IMR-90 (cell line): ENCODE results near the gene RFX1. TPM values are rescaled to one million over a fixed set of nuclear protein-coding genes. Genes with fewer than 3 reads are reported as not detected.

Experiments used
- ATAC-seq: fragments of 200-7000 bp; cut with Tn5 transposase; 2 replicates; pipeline ENCODE4 v1.9.1; 2020; ENCODE audit warnings: low read depth, mild to moderate bottlenecking, moderate library complexity
- BruUV-seq: library from RNA; stranded (reverse); fragments of 400-500 nt; replicated peaks from 2 replicates; lab custom pipeline; 2021; lab: Mats Ljungman, UMichigan
- CTCF ChIA-PET: fragments of 300-600 bp; formaldehyde crosslinking; extraction: SDS; loops from one replicate; lab custom pipeline; 2021; ENCODE audit warnings: antibody characterized with exemption; lab: Yijun Ruan, JAX
- POLR2A ChIA-PET: fragments of 300-600 bp; sonication (Branson Sonifier 250); formaldehyde crosslinking; loops from one replicate; lab custom pipeline; 2022; ENCODE audit warnings: antibody characterized with exemption; ENCODE audit not compliant: unreplicated experiment; lab: Charles Lee
- DNase-seq: peaks from one replicate; pipeline ENCODE4 v3.0.0; 2013
- H2AFZ ChIP-seq: replicated peaks from 2 replicates; pipeline ENCODE3; 2013; ENCODE audit warnings: low read length, mild to moderate bottlenecking; ENCODE audit not compliant: poor library complexity
- H2AK5ac ChIP-seq: 2 replicates; pipeline ENCODE4 v1.6.1; 2013; ENCODE audit warnings: low read depth, low read length, inconsistent platforms
- H2AK9ac ChIP-seq: replicated peaks from 2 replicates; pipeline ENCODE3; 2013; ENCODE audit warnings: mild to moderate bottlenecking, low read depth, low read length, moderate library complexity; ENCODE audit not compliant: poor library complexity
- H2BK120ac ChIP-seq: 2 replicates; pipeline ENCODE4 v1.6.1; 2013; ENCODE audit warnings: low read depth, low read length, inconsistent platforms
- H2BK15ac ChIP-seq: 3 replicates; pipeline ENCODE4 v1.6.1; 2013; ENCODE audit warnings: low read depth, low read length, inconsistent platforms
- H2BK20ac ChIP-seq: 2 replicates; pipeline ENCODE4 v1.6.1; 2013; ENCODE audit warnings: low read depth, mild to moderate bottlenecking, inconsistent platforms, low read length, moderate library complexity
- H2BK5ac ChIP-seq: 2 replicates; pipeline ENCODE4 v1.6.1; 2013; ENCODE audit warnings: mild to moderate bottlenecking, low read depth, low read length, inconsistent platforms; ENCODE audit not compliant: poor library complexity, severe bottlenecking
- H3K14ac ChIP-seq: replicated peaks from 2 replicates; pipeline ENCODE4 v1.6.1; 2013; ENCODE audit warnings: low read depth, low read length, inconsistent platforms
- H3K18ac ChIP-seq: 2 replicates; pipeline ENCODE4 v1.6.1; 2013; ENCODE audit warnings: low read depth, low read length, control low read depth
- H3K23ac ChIP-seq: 2 replicates; pipeline ENCODE4 v1.6.1; 2013; ENCODE audit warnings: low read depth, low read length, inconsistent platforms
- H3K27ac ChIP-seq: 2 replicates; pipeline ENCODE4 v1.5.1; 2013; ENCODE audit warnings: mild to moderate bottlenecking, control low read depth, low read length; ENCODE audit not compliant: insufficient read depth
- H3K27me3 ChIP-seq: 2 replicates; pipeline ENCODE4 v1.6.1; 2013; ENCODE audit warnings: low read length; ENCODE audit not compliant: control insufficient read depth, insufficient read depth
- H3K36me3 ChIP-seq: 2 replicates; pipeline ENCODE4 v1.6.1; 2013; ENCODE audit warnings: low read length, mixed read lengths; ENCODE audit not compliant: control insufficient read depth, insufficient read depth
- H3K4ac ChIP-seq: 2 replicates; pipeline ENCODE4 v1.6.1; 2013; ENCODE audit warnings: low read depth, low read length, inconsistent platforms
- H3K4me1 ChIP-seq: 2 replicates; pipeline ENCODE4 v1.6.1; 2013; ENCODE audit warnings: low read length, mixed read lengths; ENCODE audit not compliant: control insufficient read depth, insufficient read depth
- H3K4me2 ChIP-seq: 2 replicates; pipeline ENCODE4 v1.6.1; 2013; ENCODE audit warnings: low read depth, mild to moderate bottlenecking, control low read depth, low read length, moderate library complexity
- H3K4me3 ChIP-seq: 2 replicates; pipeline ENCODE4 v1.5.1; 2013; ENCODE audit warnings: low read depth, mild to moderate bottlenecking, control low read depth, low read length, moderate library complexity; ENCODE audit not compliant: insufficient read depth
- H3K56ac ChIP-seq: 2 replicates; pipeline ENCODE4 v1.6.1; 2013; ENCODE audit warnings: low read length, inconsistent platforms; ENCODE audit not compliant: insufficient read depth; ENCODE audit errors: extremely low read depth
- H3K79me1 ChIP-seq, 2 experiments: 2 replicates each; pipeline ENCODE4 v1.6.1; 2013; ENCODE audit warnings: low read length in 2 of 2, inconsistent platforms in 1 of 2, low read depth in 1 of 2
- H3K9ac ChIP-seq: 2 replicates; pipeline ENCODE4 v1.6.1; 2013; ENCODE audit warnings: low read depth, low read length, control low read depth
- H3K9me1 ChIP-seq: 2 replicates; pipeline ENCODE4 v1.6.1; 2013; ENCODE audit warnings: low read length, inconsistent platforms; ENCODE audit not compliant: insufficient read depth
- H3K9me3 ChIP-seq: 2 replicates; pipeline ENCODE4 v1.6.1; 2013; ENCODE audit warnings: low read length; ENCODE audit not compliant: control insufficient read depth, insufficient read depth
- H4K20me1 ChIP-seq: 2 replicates; pipeline ENCODE4 v1.6.1; 2013; ENCODE audit warnings: low read length, inconsistent platforms; ENCODE audit not compliant: insufficient read depth
- H4K5ac ChIP-seq: 2 replicates; pipeline ENCODE4 v1.6.1; 2013; ENCODE audit warnings: mild to moderate bottlenecking, low read depth, low read length, control low read depth
- H4K8ac ChIP-seq, 2 experiments: 2 replicates each; pipeline ENCODE4 v1.6.1; 2013; ENCODE audit warnings: low read depth in 2 of 2, low read length in 2 of 2, control low read depth in 1 of 2, inconsistent platforms in 1 of 2
- H4K91ac ChIP-seq: 2 replicates; pipeline ENCODE4 v1.6.1; 2013; ENCODE audit warnings: low read depth, low read length, inconsistent platforms; ENCODE audit not compliant: insufficient read depth
- BHLHE40 ChIP-seq: fragments of 150-350 bp; IDR thresholded peaks from 2 replicates; pipeline ENCODE4 v1.6.1; 2016; ENCODE audit warnings: mild to moderate bottlenecking, low read depth, low read length
- CEBPB ChIP-seq: IDR thresholded peaks from 2 replicates; pipeline ENCODE4 v1.6.1; 2012; ENCODE audit warnings: low read depth, low read length, improper control_type of control experiment
- CHD1 ChIP-seq: IDR thresholded peaks from 2 replicates; pipeline ENCODE4 v1.6.1; 2012; ENCODE audit warnings: low read depth, low read length, improper control_type of control experiment
- CTCF ChIP-seq: conservative IDR thresholded peaks from 2 replicates; pipeline ENCODE4 v1.5.1; 2012; ENCODE audit warnings: mild to moderate bottlenecking, low read depth, low read length, improper control_type of control experiment
- FOS ChIP-seq: fragments of 150-350 bp; IDR thresholded peaks from 2 replicates; pipeline ENCODE4 v1.6.1; 2016; ENCODE audit warnings: low read depth, low read length
- MAFK ChIP-seq: IDR thresholded peaks from 2 replicates; pipeline ENCODE4 v1.6.1; 2012; ENCODE audit warnings: low read depth, low read length, improper control_type of control experiment
- MAZ ChIP-seq: IDR thresholded peaks from 2 replicates; pipeline ENCODE4 v1.6.1; 2012; ENCODE audit warnings: low read depth, mild to moderate bottlenecking, low read length, improper control_type of control experiment, moderate library complexity, borderline replicate concordance
- MXI1 ChIP-seq: IDR thresholded peaks from 2 replicates; pipeline ENCODE4 v1.6.1; 2012; ENCODE audit warnings: low read depth, mild to moderate bottlenecking, low read length, moderate library complexity, borderline replicate concordance
- NFE2L2 ChIP-seq: fragments of 150-350 bp; IDR thresholded peaks from 2 replicates; pipeline ENCODE4 v1.6.1; 2016; ENCODE audit warnings: low read depth, mild to moderate bottlenecking, low read length
- POLR2A ChIP-seq: IDR thresholded peaks from 2 replicates; pipeline ENCODE4 v1.6.1; 2012; ENCODE audit warnings: mild to moderate bottlenecking, low read depth, low read length
- RAD21 ChIP-seq: IDR thresholded peaks from 2 replicates; pipeline ENCODE4 v1.6.1; 2012; ENCODE audit warnings: low read length, improper control_type of control experiment
- RCOR1 ChIP-seq: IDR thresholded peaks from 2 replicates; pipeline ENCODE4 v1.6.1; 2012; ENCODE audit warnings: mild to moderate bottlenecking, low read length, improper control_type of control experiment; ENCODE audit not compliant: insufficient replicate concordance
- RFX5 ChIP-seq: IDR thresholded peaks from 2 replicates; pipeline ENCODE4 v1.8.0; 2012; ENCODE audit warnings: low read depth, mild to moderate bottlenecking, low read length, moderate library complexity
- SMC3 ChIP-seq: fragments of 150-350 bp; IDR thresholded peaks from 2 replicates; pipeline ENCODE4 v1.6.1; 2016; ENCODE audit warnings: low read depth, mild to moderate bottlenecking, antibody characterized with exemption, low read length, moderate library complexity
- USF2 ChIP-seq: fragments of 150-350 bp; IDR thresholded peaks from 2 replicates; pipeline ENCODE4 v1.6.1; 2017; ENCODE audit warnings: mild to moderate bottlenecking, antibody characterized with exemption, low read length, low read depth
- WGBS, 2 experiments: methylation state at CpG; one replicate each; pipeline versions ENCODE4 v1.1.5 to v1.1.7; 2013; ENCODE audit warnings: missing lambda C conversion rate in 2 of 2; ENCODE audit not compliant: insufficient read length in 1 of 2; ENCODE audit errors: extremely low coverage in 2 of 2; 5-methylcytosine and 5-hydroxymethylcytosine counted together
- dilution Hi-C: fragments of 300-500 bp; cut with HindIII; formaldehyde crosslinking; loops from one replicate; pipeline ENCODE4 v1.14.3; 2018; ENCODE audit warnings: low sequenced_read_pairs; ENCODE audit not compliant: unreplicated experiment
- in situ Hi-C: fragments of 300-500 bp; cut with MboI; formaldehyde crosslinking; loops from 3 replicates; pipeline ENCODE4 v1.14.3; 2019; ENCODE audit warnings: low sequenced_read_pairs, inconsistent platforms, mixed read lengths
- intact Hi-C: fragments of 100-400 bp; cut with micrococcal nuclease; formaldehyde crosslinking; loops from 2 replicates; pipeline ENCODE4 v1.10.0; 2022
- polyA plus RNA-seq, 3 experiments: library from polyadenylated mRNA; depleted of rRNA; stranded (reverse); fragments of >200 nt; gene quantifications; 2 replicates each; pipeline ENCODE4 v1.2.3, GENCODE V29; 2012; ENCODE audit warnings: low replicate concordance in 1 of 3
- total RNA-seq: library from RNA; depleted of rRNA; stranded (reverse); fragments of >200 nt; gene quantifications from 2 replicates; pipeline ENCODE4 v1.2.3, GENCODE V29; 2012
- TF ChIP-seq, protein P1 (sequence below): fragments of 150-350 bp; IDR thresholded peaks from 2 replicates; pipeline ENCODE4 v1.6.1; 2016; ENCODE audit warnings: low read depth, mild to moderate bottlenecking, low read length, moderate library complexity, borderline replicate concordance

Gene RFX1
- total and polyA plus RNA-seq, 2 of the 4 experiments (the other 2 are of a cell fraction): 0.36 to 3.1 TPM

- H3K27ac ChIP-seq: no peak overlapping the region
- H3K9me3 ChIP-seq: no peaks in the 10 kb centered on the region
- H4K8ac ChIP-seq: no peak overlapping the region
- in situ Hi-C loops (no loop called here), intact Hi-C loops (no loop called here), dilution Hi-C loops (no loop called here)
- no TSS peak for BruUV-seq
- ATAC-seq: no peak
- 94% methylated on average over 5 of the region's 7 CpGs; no CpG with 5 or more reads in 1 of the 2 experiments for WGBS, 2 experiments
- no peak overlapping the region for H2AFZ ChIP-seq
- no peak for DNase-seq
- no peak overlapping the region for H3K4me3 ChIP-seq
- H3K79me1 ChIP-seq: no peaks in the 10 kb centered on the region
- H2BK5ac ChIP-seq: no peak overlapping the region
- H3K14ac ChIP-seq: no peak overlapping the region
- H4K20me1 ChIP-seq: no peaks in the 10 kb centered on the region
- no peak overlapping the region for H3K18ac ChIP-seq
- no peak overlapping the region for H3K4me2 ChIP-seq
- no peak overlapping the region for H4K91ac ChIP-seq
- no peaks in the 10 kb centered on the region; the same call in 1 of the 2 replicates for H3K9me1 ChIP-seq
- H2BK20ac ChIP-seq: no peak overlapping the region
- no peak overlapping the region for H4K5ac ChIP-seq
- no peak overlapping the region for H2BK15ac ChIP-seq
- H3K4ac ChIP-seq: no peak overlapping the region
- H3K27me3 ChIP-seq: no peaks in the 10 kb centered on the region
- no peak overlapping the region for H3K23ac ChIP-seq
- POLR2A ChIA-PET: no interaction called here
- CTCF ChIA-PET: no interaction called here
- H3K36me3 ChIP-seq: no peaks in the 10 kb centered on the region
- H3K56ac ChIP-seq: no peak overlapping the region
- peak overlapping the region; percentile 50 for H2AK9ac ChIP-seq
- H2BK120ac ChIP-seq: no peak overlapping the region
- H3K4me1 ChIP-seq: no peaks in the 10 kb centered on the region
- TF ChIP-seq RAD21 (no peak), RFX5 (no peak), MXI1 (no peak), MAZ (no peak), BHLHE40 (no peak), MAFK (no peak), POLR2A (no peak), USF2 (no peak), RCOR1 (no peak), CEBPB (no peak), FOS (no peak), CHD1 (no peak), SMC3 (no peak), NFE2L2 (no peak), CTCF (no peak)
- TF ChIP-seq, protein P1, sequence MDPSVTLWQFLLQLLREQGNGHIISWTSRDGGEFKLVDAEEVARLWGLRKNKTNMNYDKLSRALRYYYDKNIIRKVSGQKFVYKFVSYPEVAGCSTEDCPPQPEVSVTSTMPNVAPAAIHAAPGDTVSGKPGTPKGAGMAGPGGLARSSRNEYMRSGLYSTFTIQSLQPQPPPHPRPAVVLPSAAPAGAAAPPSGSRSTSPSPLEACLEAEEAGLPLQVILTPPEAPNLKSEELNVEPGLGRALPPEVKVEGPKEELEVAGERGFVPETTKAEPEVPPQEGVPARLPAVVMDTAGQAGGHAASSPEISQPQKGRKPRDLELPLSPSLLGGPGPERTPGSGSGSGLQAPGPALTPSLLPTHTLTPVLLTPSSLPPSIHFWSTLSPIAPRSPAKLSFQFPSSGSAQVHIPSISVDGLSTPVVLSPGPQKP: no peak
- no peak overlapping the region for H3K9ac ChIP-seq
- H2AK5ac ChIP-seq: no peak overlapping the region
Observed at GRCh38 chr19:14039181-14039580, 33.1 kb upstream of the RFX1 start.
